DND-41 (cell line): ENCODE data around the gene ANKRD49.

Experiments
- ATAC-seq: fragments of 200-7000 bp; cut with Tn5 transposase; 3 replicates; pipeline ENCODE4 v1.9.1; 2021; ENCODE audit warnings: low read depth; ENCODE audit not compliant: insufficient read depth
- DNase-seq: peaks from one replicate; pipeline ENCODE4 v3.0.0-alpha.2; 2020
- H2AFZ ChIP-seq: 2 replicates; pipeline ENCODE4 v1.6.0; 2012; ENCODE audit warnings: low read depth, low read length
- H3K27ac ChIP-seq: 2 replicates; pipeline ENCODE4 v1.5.1; 2012; ENCODE audit warnings: low read length, inconsistent platforms
- H3K27me3 ChIP-seq: fragments of 200-600 bp; sonication (generic); 2 replicates; pipeline ENCODE4 v1.6.0; 2012; ENCODE audit warnings: low read length, mild to moderate bottlenecking, inconsistent platforms; ENCODE audit not compliant: insufficient read depth, poor library complexity
- H3K36me3 ChIP-seq: 2 replicates; pipeline ENCODE4 v1.5.1; 2012; ENCODE audit warnings: low read length, inconsistent platforms; ENCODE audit not compliant: insufficient read depth
- H3K4me1 ChIP-seq: 2 replicates; pipeline ENCODE4 v1.5.1; 2012; ENCODE audit warnings: mild to moderate bottlenecking, low read length; ENCODE audit not compliant: insufficient read depth
- H3K4me2 ChIP-seq: 2 replicates; pipeline ENCODE4 v1.6.0; 2012; ENCODE audit warnings: mild to moderate bottlenecking, moderate library complexity, low read length, inconsistent platforms; ENCODE audit not compliant: insufficient read depth
- H3K4me3 ChIP-seq, 2 experiments: fragments of 200-600 bp in 1 of 2; shearing (Covaris generic) in 1 of 2; 2 replicates each; pipeline ENCODE4 v1.5.1; 2012 to 2016; ENCODE audit warnings: inconsistent platforms in 2 of 2, low read length in 2 of 2, mild to moderate bottlenecking in 2 of 2, low read depth in 1 of 2, moderate library complexity in 1 of 2
- H3K79me2 ChIP-seq: 2 replicates; pipeline ENCODE4 v1.6.0; 2012; ENCODE audit warnings: low read length, inconsistent platforms; ENCODE audit not compliant: insufficient read depth
- H3K9ac ChIP-seq: 2 replicates; pipeline ENCODE4 v1.6.0; 2012; ENCODE audit warnings: low read depth, mild to moderate bottlenecking, inconsistent platforms, low read length, moderate library complexity
- H3K9me3 ChIP-seq: 2 replicates; pipeline ENCODE4 v1.5.1; 2012; ENCODE audit warnings: low read length, moderate library complexity, mild to moderate bottlenecking, inconsistent platforms; ENCODE audit not compliant: insufficient read depth, severe bottlenecking
- H4K20me1 ChIP-seq: 2 replicates; pipeline ENCODE4 v1.6.0; 2012; ENCODE audit warnings: low read length; ENCODE audit not compliant: insufficient read depth
- CTCF ChIP-seq: IDR thresholded peaks from 2 replicates; pipeline ENCODE4 v1.5.1; 2012; ENCODE audit warnings: borderline replicate concordance, low read length, moderate library complexity, mild to moderate bottlenecking; ENCODE audit not compliant: poor library complexity, severe bottlenecking; ENCODE audit errors: extremely low read depth
- EZH2 ChIP-seq: IDR thresholded peaks from 3 replicates; pipeline ENCODE4 v1.6.1; 2012; ENCODE audit warnings: borderline replicate concordance, low read depth, mild to moderate bottlenecking, moderate library complexity, low read length, inconsistent platforms; ENCODE audit not compliant: severe bottlenecking

ANKRD49 gene

GRCh38 chr11:94455861-94456260, 37.9 kb upstream of the ANKRD49 start:
- Histone ChIP-seq H3K4me3 (no peak overlapping the region), H3K79me2 (no peaks in the 10 kb centered on the region), H3K27me3 (no peaks in the 10 kb centered on the region), H3K4me2 (no peak overlapping the region), H3K9ac (no peak overlapping the region), H3K4me1 (no peaks in the 10 kb centered on the region), H3K27ac (no peak overlapping the region), H3K36me3 (peaks cover 55% of the 10 kb centered on the region), H4K20me1 (no peaks in the 10 kb centered on the region), H3K9me3 (no peaks in the 10 kb centered on the region), H2AFZ (no peak overlapping the region)
- no peak for DNase-seq
- no peak for ATAC-seq
- TF ChIP-seq EZH2 (no peak), CTCF (no peak)

GRCh38 chr11:94457118-94458029, 36.4 kb upstream of the ANKRD49 start:
- no peak overlapping the region for H3K4me3 ChIP-seq
- no peaks in the 10 kb centered on the region for H3K79me2 ChIP-seq
- H4K20me1 ChIP-seq, result no peaks in the 10 kb centered on the region
- no peak overlapping the region for H3K4me2 ChIP-seq
- ATAC-seq, result no peak
- H3K36me3 ChIP-seq, result peaks cover 64% of the 10 kb centered on the region
- H3K27me3 ChIP-seq, result no peaks in the 10 kb centered on the region
- DNase-seq, result no peak
- no peak overlapping the region for H3K27ac ChIP-seq
- no peaks in the 10 kb centered on the region for H3K9me3 ChIP-seq
- no peak overlapping the region for H2AFZ ChIP-seq
- H3K4me1 ChIP-seq, result no peaks in the 10 kb centered on the region
- no peak for TF ChIP-seq EZH2
- no peak for TF ChIP-seq CTCF
- H3K9ac ChIP-seq, result no peak overlapping the region

- no peak for DNase-seq
- H2AFZ ChIP-seq, result no peak overlapping the region
These were observed 34.2 kb upstream of the ANKRD49 start for GRCh38 chr11:94459576-94459975.

More at GRCh38 chr11:94459576-94459975, 34.2 kb upstream of the ANKRD49 start:
- no peak for TF ChIP-seq CTCF
- TF ChIP-seq EZH2, result no peak
- Histone ChIP-seq H3K36me3 (peaks cover 70% of the 10 kb centered on the region), H3K27ac (no peak overlapping the region), H3K27me3 (no peaks in the 10 kb centered on the region), H3K79me2 (no peaks in the 10 kb centered on the region), H3K4me3 (no peak overlapping the region), H3K4me2 (no peak overlapping the region), H3K4me1 (no peaks in the 10 kb centered on the region), H4K20me1 (no peaks in the 10 kb centered on the region), H3K9ac (no peak overlapping the region), H3K9me3 (no peaks in the 10 kb centered on the region)
- no peak for ATAC-seq
